Endothelial cell of umbilical vein (primary cell): ENCODE data around the gene PLPPR3. TPM values are rescaled to one million over a fixed set of nuclear protein-coding genes. Genes with fewer than 3 reads are reported as not detected.

ENCODE experiments used
- BruUV-seq: library from RNA; stranded (reverse); fragments of 400-500 nt; replicated peaks from 2 replicates; lab custom pipeline; 2021; lab: Mats Ljungman, UMichigan
- CTCF ChIA-PET: fragments of 300-600, 350-600 bp; sonication (Branson Sonifier 250); formaldehyde crosslinking; loops from one replicate; lab custom pipeline; 2021; ENCODE audit warnings: antibody characterized with exemption, inconsistent platforms; lab: Charles Lee
- POLR2A ChIA-PET: fragments of 300-600, 350-600 bp; sonication (Branson Sonifier 250); formaldehyde crosslinking; loops from one replicate; lab custom pipeline; 2021; ENCODE audit warnings: antibody characterized with exemption, inconsistent platforms; lab: Charles Lee
- DNase-seq: peaks from one replicate; pipeline ENCODE4 v3.0.0-alpha.2; 2011; ENCODE audit warnings: low read depth, low spot score
- FAIRE-seq: peaks from 2 replicates; lab custom pipeline; 2011; peaks lifted over from hg19 to GRCh38; lab: Jason Lieb, UNC
- H2AFZ ChIP-seq: 2 replicates; pipeline ENCODE4 v1.6.0; 2012; ENCODE audit warnings: low read depth, low read length, control low read depth, inconsistent platforms
- H3K27ac ChIP-seq: 2 replicates; pipeline ENCODE4 v1.5.1; 2011; ENCODE audit warnings: low read depth, mild to moderate bottlenecking, control low read depth, low read length, moderate library complexity; ENCODE audit not compliant: insufficient read depth
- H3K27me3 ChIP-seq, 2 experiments: 2 replicates each; pipeline versions ENCODE4 v1.6.0 to v1.6.1; 2011; ENCODE audit warnings: low read length in 2 of 2, mixed read lengths in 1 of 2; ENCODE audit not compliant: control insufficient read depth in 2 of 2, insufficient read depth in 2 of 2
- H3K36me3 ChIP-seq, 2 experiments: 2 replicates in 1 of 2; 3 replicates in 1 of 2; pipeline ENCODE4 v1.5.1; 2011; ENCODE audit warnings: low read length in 2 of 2, mild to moderate bottlenecking in 1 of 2, moderate library complexity in 1 of 2; ENCODE audit not compliant: control insufficient read depth in 2 of 2, insufficient read depth in 2 of 2; ENCODE audit errors: extremely low read depth in 1 of 2
- H3K4me1 ChIP-seq: 3 replicates; pipeline ENCODE4 v1.5.1; 2011; ENCODE audit warnings: mild to moderate bottlenecking, low read length; ENCODE audit not compliant: control insufficient read depth, insufficient read depth; ENCODE audit errors: extremely low read depth
- H3K4me2 ChIP-seq: 2 replicates; pipeline ENCODE4 v1.6.1; 2011; ENCODE audit warnings: low read length, control low read depth, mixed read lengths; ENCODE audit not compliant: insufficient read depth
- H3K4me3 ChIP-seq, 3 experiments: fragments of 200-600 bp in 1 of 3; sonication (generic), shearing (Covaris generic) in 1 of 3; replicated peaks in 1 of 3; 2 replicates each; pipeline ENCODE4 v1.5.1; 2011 to 2016; ENCODE audit warnings: control low read depth in 3 of 3, low read length in 3 of 3, mild to moderate bottlenecking in 2 of 3, inconsistent platforms in 1 of 3, low read depth in 1 of 3, moderate library complexity in 1 of 3; ENCODE audit not compliant: insufficient read depth in 1 of 3
- H3K79me2 ChIP-seq: 2 replicates; pipeline ENCODE4 v1.6.0; 2012; ENCODE audit warnings: low read length, inconsistent platforms; ENCODE audit not compliant: control insufficient read depth, insufficient read depth
- H3K9ac ChIP-seq: replicated peaks from 2 replicates; pipeline ENCODE3; 2011; ENCODE audit warnings: low read length, control low read depth; ENCODE audit not compliant: insufficient read depth; ENCODE audit errors: extremely low read depth
- H3K9me1 ChIP-seq: replicated peaks from 3 replicates; pipeline ENCODE4 v1.6.0; 2011; ENCODE audit warnings: mild to moderate bottlenecking, low read length; ENCODE audit not compliant: control insufficient read depth, insufficient read depth; ENCODE audit errors: extremely low read depth
- H3K9me3 ChIP-seq: replicated peaks from 2 replicates; pipeline ENCODE4 v1.5.1; 2012; ENCODE audit warnings: low read length, inconsistent platforms; ENCODE audit not compliant: control insufficient read depth, insufficient read depth
- H4K20me1 ChIP-seq: replicated peaks from 2 replicates; pipeline ENCODE3; 2011; ENCODE audit warnings: mild to moderate bottlenecking, low read length; ENCODE audit not compliant: control insufficient read depth, insufficient read depth; ENCODE audit errors: extremely low read depth
- FOS ChIP-seq: IDR thresholded peaks from 2 replicates; pipeline ENCODE4 v1.6.1; 2011; ENCODE audit warnings: mild to moderate bottlenecking, low read length, moderate library complexity, borderline replicate concordance; ENCODE audit not compliant: insufficient read depth
- POLR2A ChIP-seq: IDR thresholded peaks from 2 replicates; pipeline ENCODE4 v1.6.1; 2012; ENCODE audit warnings: low read depth, mild to moderate bottlenecking, control low read depth, low read length
- POLR2AphosphoS5 ChIP-seq: IDR thresholded peaks from 2 replicates; pipeline ENCODE4 v1.6.1; 2012; ENCODE audit warnings: low read depth, mild to moderate bottlenecking, control low read depth, low read length, moderate library complexity; ENCODE audit not compliant: insufficient read depth
- dilution Hi-C: fragments of 300-500 bp; cut with MboI; formaldehyde crosslinking; loops from one replicate; pipeline ENCODE4 v1.15.0; 2019; ENCODE audit warnings: low sequenced_read_pairs; ENCODE audit not compliant: extremely low pct_ligation_motif_present
- intact Hi-C: fragments of 100-400 bp; cut with micrococcal nuclease; formaldehyde crosslinking; loops from one replicate; pipeline ENCODE4 v1.10.0; 2022
- polyA plus RNA-seq, 4 experiments: library from polyadenylated mRNA; depleted of rRNA in 3 of 4; stranded (reverse) in 3 of 4; unstranded in 1 of 4; fragments of >200 nt; gene quantifications; 2 replicates each; pipeline versions ENCODE4 v1.2.1 to v1.2.3, GENCODE V29; 2011 to 2012; ENCODE audit warnings: missing spikeins in 1 of 4
- total RNA-seq: library from RNA; stranded (reverse); gene quantifications from 2 replicates; pipeline ENCODE4 v1.2.3, GENCODE V29; 2021
- TF ChIP-seq, protein P1 (sequence below), 2 donors: IDR thresholded peaks; 1 replicate in 1 of 2; 2 replicates in 1 of 2; pipeline ENCODE4 v1.5.1; 2011; ENCODE audit warnings: low read length in 2 of 2, mild to moderate bottlenecking in 2 of 2, moderate library complexity in 2 of 2, control low read depth in 1 of 2, inconsistent platforms in 1 of 2, low read depth in 1 of 2; ENCODE audit not compliant: insufficient read depth in 1 of 2; ENCODE audit errors: extremely low read depth in 1 of 2
- TF ChIP-seq, protein P2 (sequence below): IDR thresholded peaks from 2 replicates; pipeline ENCODE4 v1.6.1; 2011; ENCODE audit not compliant: insufficient read depth, insufficient read length

Gene PLPPR3
- total and polyA plus RNA-seq, 2 donors (not counting 3 experiments of a cell fraction or from before 2014, with no cell fraction given) = 1.1 to 1.2 TPM

DNA sequence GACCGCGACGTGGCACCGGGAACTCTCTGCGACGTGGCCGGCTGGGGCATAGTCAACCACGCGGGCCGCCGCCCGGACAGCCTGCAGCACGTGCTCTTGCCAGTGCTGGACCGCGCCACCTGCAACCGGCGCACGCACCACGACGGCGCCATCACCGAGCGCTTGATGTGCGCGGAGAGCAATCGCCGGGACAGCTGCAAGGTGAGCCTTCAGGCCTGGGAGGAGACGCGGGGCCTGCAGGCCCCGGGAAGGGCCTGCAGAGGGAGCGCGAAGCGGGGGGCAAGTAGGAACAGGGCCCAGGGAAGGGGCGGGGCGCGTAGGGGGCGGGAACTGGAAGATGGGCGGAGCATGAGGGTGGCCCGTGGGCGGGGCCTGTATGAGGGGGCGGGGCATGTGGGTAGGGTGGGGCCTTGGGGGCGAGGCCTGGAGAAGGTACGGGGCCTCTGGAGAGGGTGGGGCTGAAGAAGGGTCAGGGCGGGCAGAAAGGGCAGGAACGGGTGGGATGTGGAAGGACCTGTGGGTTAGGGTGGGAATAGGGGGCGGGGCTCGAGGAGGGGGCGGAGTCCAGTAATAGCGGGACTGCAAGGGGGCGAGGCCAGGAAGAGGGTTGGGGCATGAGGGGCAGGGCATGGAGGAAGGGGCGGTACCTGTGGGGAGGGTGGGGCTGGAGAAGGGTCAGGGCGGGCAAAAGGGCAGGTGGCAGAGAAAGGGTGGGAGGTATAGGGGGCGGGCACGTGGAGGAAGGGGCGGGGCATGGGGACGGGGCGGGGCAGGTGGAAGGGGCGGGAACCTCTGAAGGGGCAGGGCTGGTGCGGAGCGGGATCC lies 40.2 kb upstream of the PLPPR3 start:
- no TSS peak for BruUV-seq
- FAIRE-seq = no peak
- Histone ChIP-seq H4K20me1 (no peaks in the 10 kb centered on the region), H3K4me1 (no peaks in the 10 kb centered on the region), H3K79me2 (no peaks in the 10 kb centered on the region), H3K9ac (no peak overlapping the region), H3K9me1 (no peaks in the 10 kb centered on the region), H2AFZ (no peak overlapping the region), H3K36me3 (no peaks in the 10 kb centered on the region), H3K27ac (no peak overlapping the region), H3K9me3 (no peaks in the 10 kb centered on the region), H3K27me3 (peaks cover 0 to 2% of the 10 kb centered on the region in 2 experiments), H3K4me3 (no peak overlapping the region), H3K4me2 (no peak overlapping the region)
- DNase-seq = no peak
- ChIA-PET POLR2A (no interaction called here), CTCF (interaction anchor here (1.6 to 2.4 kb wide), 3 partner anchors 21 to 116 kb away, joined by 3 to 10 read pairs (median 4); partner anchors contain the start of gene PRTN3)
- TF ChIP-seq POLR2AphosphoS5 (no peak), POLR2A (no peak), FOS (no peak)
- TF ChIP-seq, protein P1, sequence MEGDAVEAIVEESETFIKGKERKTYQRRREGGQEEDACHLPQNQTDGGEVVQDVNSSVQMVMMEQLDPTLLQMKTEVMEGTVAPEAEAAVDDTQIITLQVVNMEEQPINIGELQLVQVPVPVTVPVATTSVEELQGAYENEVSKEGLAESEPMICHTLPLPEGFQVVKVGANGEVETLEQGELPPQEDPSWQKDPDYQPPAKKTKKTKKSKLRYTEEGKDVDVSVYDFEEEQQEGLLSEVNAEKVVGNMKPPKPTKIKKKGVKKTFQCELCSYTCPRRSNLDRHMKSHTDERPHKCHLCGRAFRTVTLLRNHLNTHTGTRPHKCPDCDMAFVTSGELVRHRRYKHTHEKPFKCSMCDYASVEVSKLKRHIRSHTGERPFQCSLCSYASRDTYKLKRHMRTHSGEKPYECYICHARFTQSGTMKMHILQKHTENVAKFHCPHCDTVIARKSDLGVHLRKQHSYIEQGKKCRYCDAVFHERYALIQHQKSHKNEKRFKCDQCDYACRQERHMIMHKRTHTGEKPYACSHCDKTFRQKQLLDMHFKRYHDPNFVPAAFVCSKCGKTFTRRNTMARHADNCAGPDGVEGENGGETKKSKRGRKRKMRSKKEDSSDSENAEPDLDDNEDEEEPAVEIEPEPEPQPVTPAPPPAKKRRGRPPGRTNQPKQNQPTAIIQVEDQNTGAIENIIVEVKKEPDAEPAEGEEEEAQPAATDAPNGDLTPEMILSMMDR (IDR thresholded peaks at IDR 0.05; ENCODE audit: extremely low read depth in 1 of 2, insufficient read depth in 1 of 2, low read depth in 1 of 2, low read length in 2 of 2) = peak in 1 of 2 donors; percentile 3
- TF ChIP-seq, protein P2, sequence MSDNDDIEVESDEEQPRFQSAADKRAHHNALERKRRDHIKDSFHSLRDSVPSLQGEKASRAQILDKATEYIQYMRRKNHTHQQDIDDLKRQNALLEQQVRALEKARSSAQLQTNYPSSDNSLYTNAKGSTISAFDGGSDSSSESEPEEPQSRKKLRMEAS = no peak
- intact Hi-C loops = loop anchor here (2.0 kb wide), 2 partner anchors 47 to 59 kb away; no protein-coding TSS in a partner anchor
- dilution Hi-C loops = no loop called here
